NCI-H1048 (cell line): Measurements from ENCODE around the gene AKR1C3.
"Not testable (repeated sequence)": the region's sequence is repeated elsewhere in the genome, so short reads cannot be mapped to it uniquely, and the experiment has no call there.

Source experiments
- DNase-seq: peaks from one replicate; lab custom pipeline; 2025; lab: John Stamatoyannopoulos, UW

AKR1C3 gene

DNA sequence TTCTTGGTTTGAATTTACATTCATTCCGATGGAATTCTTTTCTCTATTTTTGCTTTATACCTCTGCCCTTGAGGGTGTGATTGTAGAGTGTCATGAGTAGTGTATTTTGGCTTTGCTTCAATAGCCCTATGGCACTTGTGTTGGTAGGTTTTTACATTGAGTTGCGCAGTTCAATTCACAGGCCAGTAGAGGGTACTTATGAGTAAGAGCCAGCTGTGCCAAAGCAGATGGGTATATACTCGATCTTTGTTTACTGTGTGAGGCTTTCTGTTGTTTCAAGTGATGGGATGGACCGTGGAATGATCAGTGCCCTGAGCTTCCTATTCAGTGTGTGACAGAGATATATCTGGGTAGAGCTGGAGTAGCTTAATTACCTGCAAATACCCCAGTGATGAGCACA is 4.3 kb upstream of the AKR1C3 start:
- DNase-seq = no peak

DNA sequence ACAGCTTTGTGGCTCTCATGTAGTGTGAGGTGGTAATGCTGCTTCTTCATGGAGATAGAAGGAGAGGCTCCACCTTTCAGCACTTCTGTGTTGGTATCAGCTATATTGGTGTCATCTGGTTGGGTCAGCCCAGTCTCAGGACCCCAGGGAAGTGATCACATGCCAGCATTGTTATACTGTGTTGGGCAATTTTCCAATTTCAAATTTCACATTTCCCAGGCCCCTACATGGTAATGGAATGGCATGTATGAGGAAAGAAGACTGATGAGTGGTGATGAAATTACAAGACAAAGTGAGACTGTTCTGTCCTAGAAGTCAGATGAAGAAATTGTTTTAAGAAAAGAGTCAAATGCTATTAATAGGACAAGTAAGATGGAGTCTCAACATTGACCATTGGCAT is 3.7 kb upstream of the AKR1C3 start:
- no peak for DNase-seq

DNA sequence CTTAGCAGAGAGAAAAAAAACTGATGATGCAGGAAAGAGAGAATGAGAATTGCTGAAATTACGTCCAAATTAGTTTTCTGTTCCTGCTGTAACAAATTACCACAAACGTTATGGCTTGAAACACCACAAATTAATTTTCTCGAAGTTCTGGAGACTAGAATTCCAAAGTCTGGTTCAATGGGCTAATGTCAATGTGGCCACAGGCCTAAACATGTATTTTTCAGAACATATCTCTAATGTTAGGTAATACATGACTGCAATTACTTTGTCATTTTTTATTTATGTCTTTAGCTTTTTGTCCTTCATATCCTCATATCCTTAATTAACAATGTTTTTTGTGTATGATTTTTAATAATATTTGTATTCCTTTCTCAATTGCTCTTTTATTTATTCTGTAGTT is 3.0 kb upstream of the AKR1C3 start:
- DNase-seq = no peak

DNA sequence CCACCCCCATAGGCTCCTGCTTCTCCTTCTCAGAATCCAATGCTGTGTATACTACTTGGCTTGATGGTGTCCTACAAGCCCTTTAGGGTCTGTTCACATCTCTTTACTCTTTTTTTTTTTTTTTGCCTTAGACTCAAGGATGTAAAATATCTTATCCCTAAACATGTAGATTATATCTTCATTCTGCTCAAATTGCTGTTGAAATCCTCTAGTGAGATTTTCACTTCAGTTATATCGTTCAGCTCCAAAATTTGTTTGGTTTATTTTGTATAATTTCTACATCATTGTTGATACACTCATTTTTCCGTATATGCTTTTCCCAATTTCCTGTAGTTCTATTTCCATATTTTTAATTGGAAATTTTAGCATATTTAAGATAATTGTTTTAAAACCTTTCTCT is 1.8 kb upstream of the AKR1C3 start:
- DNase-seq = no peak

DNA sequence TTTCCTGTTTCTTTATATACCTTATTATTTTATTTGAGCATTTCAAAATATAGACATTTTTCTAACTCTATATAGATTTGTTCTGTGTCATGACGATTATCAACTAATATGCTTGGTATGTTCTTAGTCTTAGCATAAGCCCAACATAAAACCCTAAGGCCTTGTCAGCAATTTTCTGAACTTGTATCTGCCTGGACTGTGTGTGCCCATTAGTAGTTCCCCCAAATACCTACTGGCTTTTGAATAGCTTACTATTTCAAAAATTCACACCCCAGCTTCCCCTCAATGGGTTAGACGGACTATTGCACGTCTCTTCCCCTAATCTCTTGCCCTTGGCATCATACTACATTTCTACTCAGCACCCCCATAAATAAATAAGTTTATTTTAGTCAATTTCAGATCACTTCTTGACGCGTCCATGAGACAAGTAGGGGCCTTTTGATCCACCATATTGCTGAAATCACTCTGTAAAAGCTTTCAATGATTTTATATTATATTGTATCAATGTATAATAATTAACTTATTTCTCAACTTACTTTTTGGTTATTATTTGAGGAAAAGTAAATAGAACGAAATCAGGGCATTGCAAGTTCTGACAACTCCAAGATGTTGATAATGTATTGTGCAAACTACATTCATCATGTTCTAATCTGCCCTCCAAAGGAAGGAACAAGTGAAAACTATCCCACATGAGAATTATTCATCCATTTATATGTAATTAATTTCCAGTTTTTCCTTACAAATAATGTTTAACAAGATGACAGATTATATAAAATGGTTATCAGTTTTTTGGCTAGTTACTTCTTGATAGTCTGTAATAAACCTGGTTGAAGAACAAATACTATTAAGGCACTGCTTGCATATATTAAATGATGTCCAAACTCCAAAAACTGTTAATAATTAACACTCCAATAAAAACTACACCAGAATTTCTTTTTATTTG is 1.1 kb upstream of the AKR1C3 start:
- no peak for DNase-seq

DNA sequence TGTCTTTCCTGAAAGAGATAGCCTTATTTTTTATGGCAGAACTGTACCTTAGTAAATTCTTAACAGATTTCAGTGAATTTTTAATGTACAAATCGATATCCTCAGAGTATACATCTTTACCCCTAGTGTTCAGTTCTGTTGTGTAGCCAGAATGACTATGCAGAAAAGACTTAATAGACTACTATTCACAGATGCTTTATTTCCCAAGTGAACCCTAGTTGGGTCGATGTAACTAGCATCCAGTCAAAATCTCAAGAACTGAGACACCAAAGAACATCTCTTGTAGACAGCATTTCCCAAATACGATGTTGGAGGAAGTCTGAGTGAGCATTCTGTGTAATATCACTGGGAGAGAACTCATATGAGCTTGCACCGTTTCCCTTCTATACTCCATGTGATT is 1.5 kb downstream of the AKR1C3 start:
- no peak for DNase-seq

GRCh38 chr10:5096108-5096507 is 1.9 kb downstream of the AKR1C3 start:
- no peak for DNase-seq

GRCh38 chr10:5102479-5102878 is 8.3 kb downstream of the AKR1C3 start:
- DNase-seq = not testable (repeated sequence)

- no peak for DNase-seq
These were observed 9.3 kb downstream of the AKR1C3 start for GRCh38 chr10:5103481-5103880.

DNA sequence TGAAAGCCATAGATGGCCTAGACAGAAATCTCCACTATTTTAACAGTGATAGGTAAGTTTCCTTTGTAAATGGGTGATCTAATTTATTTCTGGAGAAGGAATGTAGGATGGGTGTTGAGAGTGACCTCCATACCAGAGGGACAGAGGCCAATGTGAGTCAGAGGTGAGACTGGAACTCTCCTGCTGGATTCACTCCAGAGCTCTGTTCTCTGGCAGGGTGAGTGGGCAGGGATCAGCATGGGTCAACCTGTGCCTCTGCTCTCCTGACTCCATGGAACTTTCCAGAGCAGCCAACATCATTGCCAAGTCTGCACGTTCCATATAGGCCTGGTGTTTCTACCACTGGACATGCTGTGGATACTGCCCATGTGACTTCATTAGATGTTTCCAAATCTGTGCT is 11.4 kb downstream of the AKR1C3 start:
- DNase-seq = no peak

DNA sequence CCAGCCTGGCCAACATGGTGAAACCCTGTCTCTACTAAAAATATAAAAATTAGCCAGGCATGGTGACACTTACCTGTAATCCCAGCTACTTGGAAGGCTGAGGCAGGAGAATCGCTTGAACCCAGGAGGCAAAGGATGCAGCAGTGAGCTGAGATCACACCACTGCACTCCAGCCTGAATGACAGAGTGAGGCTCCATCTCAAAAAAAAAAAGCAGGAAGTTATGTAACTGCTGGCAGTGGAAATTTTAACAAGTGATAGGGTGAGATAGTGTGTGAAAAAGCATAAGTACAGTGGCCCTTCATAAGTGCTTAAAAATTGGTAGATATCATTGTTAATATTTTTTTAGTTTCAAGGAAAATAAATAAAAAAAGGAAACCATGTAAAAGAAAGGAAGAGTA is 12.3 kb downstream of the AKR1C3 start:
- DNase-seq = no peak

- no peak for DNase-seq
These were observed 13.8 kb downstream of the AKR1C3 start for GRCh38 chr10:5107860-5108526.

DNA sequence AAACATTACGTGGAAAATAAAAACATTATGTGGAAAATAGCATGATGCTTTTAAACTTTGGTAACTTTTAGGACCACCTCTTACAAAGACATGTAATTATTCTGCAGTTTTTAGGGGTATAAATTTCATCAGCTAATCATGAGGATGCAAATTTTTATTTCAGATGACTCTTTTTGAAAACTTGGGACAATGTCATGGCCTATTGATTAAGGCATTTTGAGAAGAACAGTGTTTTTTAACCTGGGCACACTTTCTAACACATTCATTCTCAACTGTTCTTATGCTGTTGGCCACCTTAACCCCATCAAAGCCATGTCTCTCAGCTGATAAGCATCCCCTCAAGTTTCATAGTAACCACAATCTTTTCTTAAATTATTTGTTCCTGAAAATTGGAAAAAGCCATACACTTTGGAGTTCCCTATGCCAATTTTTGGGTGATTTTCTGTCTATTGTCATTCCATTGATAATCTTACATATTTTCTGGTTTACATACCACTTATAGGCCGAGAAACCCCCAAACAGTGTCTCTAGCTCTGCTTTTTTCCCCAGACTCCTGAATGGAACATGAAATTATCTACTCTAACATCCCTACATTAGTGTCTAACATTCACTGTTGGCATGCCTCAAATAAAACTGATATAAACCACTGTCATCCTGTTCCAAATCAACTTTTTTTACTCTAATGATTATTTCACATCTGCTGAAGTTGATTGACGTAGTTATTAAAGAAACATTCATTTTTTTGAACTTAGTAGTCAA is 14.6 kb downstream of the AKR1C3 start:
- DNase-seq = no peak

- DNase-seq = not testable (repeated sequence)
These were observed 15.6 kb downstream of the AKR1C3 start for GRCh38 chr10:5109861-5110260.

- no peak for DNase-seq
These were observed 22.4 kb downstream of the AKR1C3 start for GRCh38 chr10:5116621-5117020.

DNA sequence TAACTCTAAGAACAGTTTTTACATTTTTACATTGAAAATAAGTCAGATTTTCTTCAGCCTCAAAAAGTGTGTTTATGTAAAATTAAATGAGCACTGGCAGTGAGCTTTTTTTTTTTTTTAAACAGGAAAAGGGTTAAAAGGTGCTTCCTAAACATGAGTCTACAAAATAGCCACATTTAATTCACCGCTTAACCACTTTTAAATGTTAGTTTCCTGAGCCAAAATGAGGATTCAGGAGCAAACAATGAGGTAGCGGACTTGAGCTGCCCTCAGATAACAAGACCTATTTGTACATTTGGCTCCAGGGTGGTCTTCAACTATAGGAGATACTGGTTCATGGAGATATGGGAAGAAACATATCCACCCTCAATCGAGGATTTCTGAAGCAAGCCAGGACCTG is 22.8 kb downstream of the AKR1C3 start:
- DNase-seq = no peak

DNA sequence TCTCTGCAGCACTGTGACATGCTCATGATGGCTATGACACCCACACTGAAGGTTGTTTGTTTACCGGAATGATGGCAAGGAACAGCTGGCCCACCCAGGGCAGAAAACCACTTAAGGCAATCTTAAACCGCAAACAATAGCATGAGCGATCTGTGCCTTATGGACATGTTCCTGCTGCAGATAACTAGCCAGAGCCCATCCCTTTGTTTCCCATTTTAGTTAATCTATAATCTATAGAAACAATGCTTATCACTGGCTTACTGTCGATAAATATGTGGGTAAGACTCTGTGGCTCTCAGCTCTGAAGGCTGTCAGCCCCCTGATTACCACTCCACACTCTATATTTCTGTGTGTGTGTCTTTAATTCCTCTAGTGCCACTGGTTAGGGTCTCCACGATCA is 25.8 kb downstream of the AKR1C3 start:
- DNase-seq = not testable (repeated sequence)

DNA sequence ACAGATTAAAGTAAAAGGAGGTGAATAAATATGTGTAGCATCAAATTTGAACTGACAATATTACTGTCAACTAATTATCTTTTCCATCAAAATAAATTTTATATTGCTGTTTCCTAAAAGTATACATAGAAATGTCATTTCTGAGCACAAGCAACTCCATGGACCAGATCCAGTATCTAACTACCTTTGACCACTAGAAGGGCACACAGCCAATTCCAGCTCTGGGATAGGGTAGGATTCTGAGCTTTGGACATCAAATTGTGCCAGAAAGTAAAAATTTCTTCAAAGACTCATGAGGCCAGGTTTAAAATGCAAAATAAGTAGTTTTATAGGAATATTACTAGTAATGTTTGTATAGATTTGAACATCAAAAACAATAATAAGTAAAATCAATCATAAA is 29.7 kb downstream of the AKR1C3 start:
- DNase-seq = no peak

DNA sequence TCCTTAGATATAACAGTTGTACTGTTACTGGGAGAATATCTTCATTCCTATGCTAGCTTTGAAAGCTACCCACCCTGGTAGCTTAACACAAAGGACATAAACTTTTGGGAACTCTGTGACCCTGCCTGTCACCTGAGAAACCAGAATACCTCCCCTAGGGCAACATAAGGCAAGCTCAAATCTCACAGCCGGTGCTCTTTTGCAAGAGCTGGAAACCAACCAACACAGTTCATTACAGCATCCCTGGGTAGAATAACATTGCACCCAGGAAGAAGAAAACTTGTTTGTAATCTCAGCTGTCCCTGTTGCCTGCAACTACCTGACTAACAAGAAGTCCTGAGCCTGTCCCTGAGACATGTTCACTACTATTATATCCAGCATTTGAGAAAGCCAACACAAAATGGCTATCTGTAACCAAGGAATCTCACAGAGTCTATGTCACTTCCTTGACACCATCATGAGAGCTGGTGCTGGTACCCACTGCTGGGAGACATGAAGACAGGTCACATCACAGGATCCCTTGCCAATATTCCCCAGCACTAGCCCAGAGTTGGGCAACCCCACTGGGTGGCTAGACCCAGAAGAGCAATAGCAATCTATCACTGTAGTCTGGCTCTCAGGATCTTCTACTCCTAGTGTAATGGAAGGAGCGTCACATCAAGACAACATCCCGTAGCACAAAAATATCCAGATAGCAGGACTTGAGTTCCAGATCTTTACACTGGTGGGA is 31.3 kb downstream of the AKR1C3 start:
- DNase-seq = no peak

- no peak for DNase-seq
These were observed 41.4 kb downstream of the AKR1C3 start for GRCh38 chr10:5135581-5135980.

- DNase-seq = no peak
These were observed 42.4 kb downstream of the AKR1C3 start for GRCh38 chr10:5136468-5137087.

- not testable (repeated sequence) for DNase-seq
These were observed 43.5 kb downstream of the AKR1C3 start for GRCh38 chr10:5137699-5138098.
